ENCODE results near the gene WWP2.

The WWP2 gene

GRCh38 chr16:69741951-69742904, 19.9 kb upstream of the WWP2 start:
- TF ChIP-seq FOXP2 (optimal IDR thresholded peaks at IDR 0.05; ENCODE audit: borderline replicate concordance, extremely low read depth, extremely low read length, insufficient read depth) (no peak), SIN3A (IDR thresholded peaks at IDR 0.05; ENCODE audit: borderline replicate concordance, insufficient read depth, low read length) (no peak), TAF1 (IDR thresholded peaks at IDR 0.05; ENCODE audit: borderline replicate concordance, insufficient read depth, low read length) (no peak), POLR2AphosphoS5 (IDR thresholded peaks at IDR 0.05; ENCODE audit: low read depth, low read length) (no peak), REST (IDR thresholded peaks at IDR 0.05; ENCODE audit: insufficient read depth in 1 of 2, low read depth in 2 of 2, low read length in 2 of 2) (no peak)

- no peak for TF ChIP-seq POLR2AphosphoS5 (IDR thresholded peaks at IDR 0.05; ENCODE audit: low read depth, low read length)
- TF ChIP-seq REST (IDR thresholded peaks at IDR 0.05; ENCODE audit: insufficient read depth in 1 of 2, low read depth in 2 of 2, low read length in 2 of 2) = no peak
- no peak for TF ChIP-seq SIN3A (IDR thresholded peaks at IDR 0.05; ENCODE audit: borderline replicate concordance, insufficient read depth, low read length)
- TF ChIP-seq TAF1 (IDR thresholded peaks at IDR 0.05; ENCODE audit: borderline replicate concordance, insufficient read depth, low read length) = no peak
- no peak for TF ChIP-seq FOXP2 (optimal IDR thresholded peaks at IDR 0.05; ENCODE audit: borderline replicate concordance, extremely low read depth, extremely low read length, insufficient read depth)
These were observed 17.5 kb upstream of the WWP2 start for GRCh38 chr16:69744363-69745231.

- TF ChIP-seq REST (IDR thresholded peaks at IDR 0.05; ENCODE audit: insufficient read depth in 1 of 2, low read depth in 2 of 2, low read length in 2 of 2) (no peak), TAF1 (IDR thresholded peaks at IDR 0.05; ENCODE audit: borderline replicate concordance, insufficient read depth, low read length) (no peak), POLR2AphosphoS5 (IDR thresholded peaks at IDR 0.05; ENCODE audit: low read depth, low read length) (no peak), FOXP2 (optimal IDR thresholded peaks at IDR 0.05; ENCODE audit: borderline replicate concordance, extremely low read depth, extremely low read length, insufficient read depth) (no peak), SIN3A (IDR thresholded peaks at IDR 0.05; ENCODE audit: borderline replicate concordance, insufficient read depth, low read length) (no peak)
These were observed 16.9 kb upstream of the WWP2 start for GRCh38 chr16:69745232-69745612.

GRCh38 chr16:69745959-69746358, 16.2 kb upstream of the WWP2 start:
- TF ChIP-seq SIN3A (IDR thresholded peaks at IDR 0.05; ENCODE audit: borderline replicate concordance, insufficient read depth, low read length) (no peak), POLR2AphosphoS5 (IDR thresholded peaks at IDR 0.05; ENCODE audit: low read depth, low read length) (no peak), FOXP2 (optimal IDR thresholded peaks at IDR 0.05; ENCODE audit: borderline replicate concordance, extremely low read depth, extremely low read length, insufficient read depth) (no peak), REST (IDR thresholded peaks at IDR 0.05; ENCODE audit: insufficient read depth in 1 of 2, low read depth in 2 of 2, low read length in 2 of 2) (no peak), TAF1 (IDR thresholded peaks at IDR 0.05; ENCODE audit: borderline replicate concordance, insufficient read depth, low read length) (no peak)

Measured in PFSK-1 (cell line).